Mesothelial cell of epicardium (in vitro differentiated cells): ENCODE results near the gene ARHGAP23. TPM values are rescaled to one million over a fixed set of nuclear protein-coding genes. Genes with fewer than 3 reads are reported as not detected.

Source experiments
- DNase-seq, 2 experiments: peaks; one replicate each; pipeline ENCODE4 v3.0.0; 2021; ENCODE audit warnings: low spot score in 2 of 2; ENCODE audit not compliant: unreplicated experiment in 2 of 2
- H3K27ac Mint-ChIP-seq: 2 replicates; pipeline ENCODE4 v1.8.0; 2021; ENCODE audit warnings: mixed read lengths
- H3K27me3 Mint-ChIP-seq: 2 replicates; pipeline ENCODE4 v1.8.0; 2021; ENCODE audit warnings: low read depth, mixed read lengths
- H3K36me3 Mint-ChIP-seq: 2 replicates; pipeline ENCODE4 v1.8.0; 2021; ENCODE audit warnings: mixed read lengths
- H3K4me1 Mint-ChIP-seq: 2 replicates; pipeline ENCODE4 v1.8.0; 2021; ENCODE audit warnings: mixed read lengths
- H3K4me3 Mint-ChIP-seq: 2 replicates; pipeline ENCODE4 v1.8.0; 2021; ENCODE audit warnings: mild to moderate bottlenecking, moderate library complexity, mixed read lengths
- H3K9me3 Mint-ChIP-seq: 2 replicates; pipeline ENCODE4 v1.8.0; 2021; ENCODE audit warnings: mixed read lengths
- total RNA-seq: library from RNA; stranded (reverse); gene quantifications from 3 replicates; pipeline ENCODE4 v1.2.1, GENCODE V29; 2021
- TF ChIP-seq, protein P1 (sequence below): fragments of 200-600 bp; sonication (generic); IDR thresholded peaks from one replicate; pipeline ENCODE4 v1.5.0; 2021; ENCODE audit warnings: antibody characterized with exemption; ENCODE audit not compliant: unreplicated experiment

The ARHGAP23 gene
- total RNA-seq, 1 donor from 2014 or later: 89.1 TPM

DNA sequence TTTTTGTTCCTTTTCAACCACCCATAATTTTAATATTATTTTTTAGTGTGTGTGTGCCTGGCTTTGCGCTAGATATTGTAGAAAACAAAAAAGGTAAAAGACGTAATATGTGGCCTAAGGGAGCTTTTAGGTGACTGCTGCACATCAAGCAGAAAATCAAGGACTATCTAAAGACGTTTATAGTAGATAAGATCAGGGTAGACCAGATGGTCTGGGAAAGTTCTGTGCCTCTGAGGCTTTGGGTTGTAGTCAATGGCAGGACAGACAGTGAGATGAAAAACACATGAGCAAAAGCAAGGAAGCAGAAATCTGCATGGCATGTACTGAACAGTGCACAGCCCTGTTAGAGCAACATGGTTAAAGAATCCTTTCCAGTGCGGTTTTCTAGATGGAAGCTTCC, 26.8 kb upstream of the ARHGAP23 start:
- DNase-seq: no peak
- Mint-ChIP-seq H3K27ac (no peak overlapping the region), H3K4me3 (no peak overlapping the region), H3K4me1 (peaks cover 5% of the 10 kb centered on the region), H3K27me3 (no peaks in the 10 kb centered on the region), H3K36me3 (peaks cover 36% of the 10 kb centered on the region), H3K9me3 (no peaks in the 10 kb centered on the region)
- TF ChIP-seq, protein P1, sequence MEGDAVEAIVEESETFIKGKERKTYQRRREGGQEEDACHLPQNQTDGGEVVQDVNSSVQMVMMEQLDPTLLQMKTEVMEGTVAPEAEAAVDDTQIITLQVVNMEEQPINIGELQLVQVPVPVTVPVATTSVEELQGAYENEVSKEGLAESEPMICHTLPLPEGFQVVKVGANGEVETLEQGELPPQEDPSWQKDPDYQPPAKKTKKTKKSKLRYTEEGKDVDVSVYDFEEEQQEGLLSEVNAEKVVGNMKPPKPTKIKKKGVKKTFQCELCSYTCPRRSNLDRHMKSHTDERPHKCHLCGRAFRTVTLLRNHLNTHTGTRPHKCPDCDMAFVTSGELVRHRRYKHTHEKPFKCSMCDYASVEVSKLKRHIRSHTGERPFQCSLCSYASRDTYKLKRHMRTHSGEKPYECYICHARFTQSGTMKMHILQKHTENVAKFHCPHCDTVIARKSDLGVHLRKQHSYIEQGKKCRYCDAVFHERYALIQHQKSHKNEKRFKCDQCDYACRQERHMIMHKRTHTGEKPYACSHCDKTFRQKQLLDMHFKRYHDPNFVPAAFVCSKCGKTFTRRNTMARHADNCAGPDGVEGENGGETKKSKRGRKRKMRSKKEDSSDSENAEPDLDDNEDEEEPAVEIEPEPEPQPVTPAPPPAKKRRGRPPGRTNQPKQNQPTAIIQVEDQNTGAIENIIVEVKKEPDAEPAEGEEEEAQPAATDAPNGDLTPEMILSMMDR: no peak

DNA sequence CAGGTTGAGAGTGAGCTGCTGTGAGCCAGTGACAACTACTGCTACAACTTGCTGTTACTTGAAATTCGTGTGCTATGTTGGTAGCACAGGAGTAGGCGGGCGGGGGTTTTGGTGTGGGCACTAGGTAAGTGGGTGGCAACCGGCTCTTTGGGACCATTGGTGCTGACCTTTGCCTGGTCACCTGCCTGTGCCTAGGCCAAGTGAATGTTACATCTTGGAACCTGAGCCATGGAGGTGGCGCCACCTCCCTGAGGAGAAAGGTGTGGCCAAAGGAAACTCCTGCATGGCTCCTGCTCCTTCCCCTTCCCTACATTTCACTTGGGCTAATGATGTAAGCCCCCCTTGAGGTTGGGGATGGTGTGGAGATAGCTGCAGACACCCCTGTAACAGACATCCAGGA, 25.4 kb upstream of the ARHGAP23 start:
- no peaks in the 10 kb centered on the region for H3K27me3 Mint-ChIP-seq
- TF ChIP-seq, protein P1: no peak
- peaks cover 25% of the 10 kb centered on the region for H3K36me3 Mint-ChIP-seq
- no peak for DNase-seq
- no peak overlapping the region for H3K27ac Mint-ChIP-seq
- H3K9me3 Mint-ChIP-seq: no peaks in the 10 kb centered on the region
- no peak overlapping the region for H3K4me3 Mint-ChIP-seq
- no peaks in the 10 kb centered on the region for H3K4me1 Mint-ChIP-seq

DNA sequence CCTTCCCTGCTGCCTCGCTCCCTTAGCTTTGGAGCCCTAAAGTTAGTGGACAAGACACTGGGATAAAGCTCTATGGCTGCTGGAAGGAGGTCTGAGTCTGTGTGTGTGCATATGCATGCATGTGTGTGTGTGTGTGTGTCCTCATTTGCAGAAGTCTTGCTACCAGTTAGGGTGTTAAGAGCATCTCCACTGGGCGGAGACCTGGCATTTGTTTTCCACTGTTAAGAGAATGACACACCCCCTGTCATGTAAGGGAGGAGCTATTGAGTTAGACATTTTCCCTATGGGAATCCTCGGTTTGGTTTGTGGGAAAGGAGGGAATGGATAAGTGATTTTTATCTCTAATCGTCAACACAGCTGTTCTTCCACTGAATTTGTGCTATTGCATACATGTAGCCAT, 24.8 kb upstream of the ARHGAP23 start:
- peaks cover 24% of the 10 kb centered on the region for H3K36me3 Mint-ChIP-seq
- no peak overlapping the region for H3K27ac Mint-ChIP-seq
- no peak overlapping the region for H3K4me3 Mint-ChIP-seq
- no peaks in the 10 kb centered on the region for H3K27me3 Mint-ChIP-seq
- TF ChIP-seq, protein P1: no peak
- no peak for DNase-seq
- H3K9me3 Mint-ChIP-seq: no peaks in the 10 kb centered on the region
- H3K4me1 Mint-ChIP-seq: no peaks in the 10 kb centered on the region

DNA sequence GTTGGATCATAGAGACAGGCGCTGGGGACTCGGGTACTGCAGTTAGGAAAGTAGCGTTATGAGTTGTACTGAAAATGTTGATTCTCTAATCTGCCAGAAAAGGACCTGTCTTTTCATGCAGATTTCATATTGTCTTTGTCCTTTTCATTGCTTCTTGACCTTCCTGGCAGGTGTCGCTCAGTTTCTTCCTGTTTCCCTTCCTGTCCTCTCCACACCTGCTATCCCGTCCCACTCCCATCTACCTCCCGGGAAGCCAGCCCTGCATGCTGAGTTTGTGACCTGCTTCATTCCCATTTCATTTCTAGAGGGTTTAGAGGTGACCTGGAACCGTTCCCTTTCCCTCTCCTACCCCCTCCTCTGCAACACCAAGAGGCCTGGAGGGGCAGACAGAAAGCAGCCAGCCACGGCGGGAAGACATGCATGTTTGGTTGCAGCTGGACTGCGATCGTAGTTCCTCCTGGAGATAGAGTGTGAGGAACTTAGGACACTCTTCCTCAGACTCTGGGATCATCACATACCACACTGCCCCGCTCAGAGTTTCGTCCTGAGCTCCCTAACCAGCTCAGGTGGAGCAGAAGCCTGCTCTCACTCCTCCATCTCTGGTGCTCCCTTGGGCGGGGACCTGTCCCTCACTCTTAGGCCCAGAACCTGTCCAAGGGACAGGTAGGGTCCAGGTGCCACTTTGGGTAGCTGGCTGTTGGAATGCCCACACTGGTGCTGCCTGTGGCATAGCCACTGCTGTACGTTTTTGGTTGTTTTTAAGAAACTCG, 23.9 kb upstream of the ARHGAP23 start:
- H3K4me3 Mint-ChIP-seq: no peak overlapping the region
- no peak overlapping the region for H3K27ac Mint-ChIP-seq
- peaks cover 20% of the 10 kb centered on the region for H3K36me3 Mint-ChIP-seq
- TF ChIP-seq, protein P1: no peak
- no peak for DNase-seq
- no peaks in the 10 kb centered on the region for H3K4me1 Mint-ChIP-seq
- no peaks in the 10 kb centered on the region for H3K27me3 Mint-ChIP-seq
- H3K9me3 Mint-ChIP-seq: peaks cover 5% of the 10 kb centered on the region

DNA sequence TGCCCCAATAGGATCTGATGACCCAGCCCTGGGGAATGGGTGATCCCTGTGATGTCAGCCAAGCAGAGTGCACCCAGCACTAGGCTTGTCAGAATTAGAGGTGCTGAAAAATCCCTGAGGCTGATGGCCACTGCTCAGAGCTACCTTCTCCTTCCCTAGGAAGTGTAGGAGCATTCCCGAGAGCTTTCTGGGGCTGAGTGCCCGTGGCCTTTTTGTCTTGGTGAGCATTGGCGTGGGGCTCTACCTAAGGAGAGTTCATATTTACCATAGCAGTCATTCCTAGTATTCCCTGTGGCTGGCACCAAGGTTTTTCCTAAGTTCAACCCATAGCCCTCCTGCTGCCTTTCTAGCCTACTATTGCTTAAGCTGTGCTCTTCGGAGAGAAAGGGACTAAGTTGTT, 22.6 kb upstream of the ARHGAP23 start:
- DNase-seq: no peak
- Mint-ChIP-seq H3K4me1 (no peaks in the 10 kb centered on the region), H3K27ac (no peak overlapping the region)

More for the DNA sequence above, 22.6 kb upstream of the ARHGAP23 start:
- Mint-ChIP-seq H3K36me3 (peaks cover 13% of the 10 kb centered on the region), H3K27me3 (peaks cover 2% of the 10 kb centered on the region), H3K4me3 (no peak overlapping the region), H3K9me3 (peaks cover 5% of the 10 kb centered on the region)
- TF ChIP-seq, protein P1: no peak
